Stimulated activated CD4-positive, alpha-beta T cell treated with anti-CD3 and anti-CD28 coated beads, Interleukin-4, amount 100 ng/mL, for 1 hour (primary cell): ENCODE results near the gene TDRD7.

ENCODE experiments used
- DNase-seq: peaks from one replicate; pipeline ENCODE4 v3.0.0-alpha.2; 2020

The TDRD7 gene, protein sequence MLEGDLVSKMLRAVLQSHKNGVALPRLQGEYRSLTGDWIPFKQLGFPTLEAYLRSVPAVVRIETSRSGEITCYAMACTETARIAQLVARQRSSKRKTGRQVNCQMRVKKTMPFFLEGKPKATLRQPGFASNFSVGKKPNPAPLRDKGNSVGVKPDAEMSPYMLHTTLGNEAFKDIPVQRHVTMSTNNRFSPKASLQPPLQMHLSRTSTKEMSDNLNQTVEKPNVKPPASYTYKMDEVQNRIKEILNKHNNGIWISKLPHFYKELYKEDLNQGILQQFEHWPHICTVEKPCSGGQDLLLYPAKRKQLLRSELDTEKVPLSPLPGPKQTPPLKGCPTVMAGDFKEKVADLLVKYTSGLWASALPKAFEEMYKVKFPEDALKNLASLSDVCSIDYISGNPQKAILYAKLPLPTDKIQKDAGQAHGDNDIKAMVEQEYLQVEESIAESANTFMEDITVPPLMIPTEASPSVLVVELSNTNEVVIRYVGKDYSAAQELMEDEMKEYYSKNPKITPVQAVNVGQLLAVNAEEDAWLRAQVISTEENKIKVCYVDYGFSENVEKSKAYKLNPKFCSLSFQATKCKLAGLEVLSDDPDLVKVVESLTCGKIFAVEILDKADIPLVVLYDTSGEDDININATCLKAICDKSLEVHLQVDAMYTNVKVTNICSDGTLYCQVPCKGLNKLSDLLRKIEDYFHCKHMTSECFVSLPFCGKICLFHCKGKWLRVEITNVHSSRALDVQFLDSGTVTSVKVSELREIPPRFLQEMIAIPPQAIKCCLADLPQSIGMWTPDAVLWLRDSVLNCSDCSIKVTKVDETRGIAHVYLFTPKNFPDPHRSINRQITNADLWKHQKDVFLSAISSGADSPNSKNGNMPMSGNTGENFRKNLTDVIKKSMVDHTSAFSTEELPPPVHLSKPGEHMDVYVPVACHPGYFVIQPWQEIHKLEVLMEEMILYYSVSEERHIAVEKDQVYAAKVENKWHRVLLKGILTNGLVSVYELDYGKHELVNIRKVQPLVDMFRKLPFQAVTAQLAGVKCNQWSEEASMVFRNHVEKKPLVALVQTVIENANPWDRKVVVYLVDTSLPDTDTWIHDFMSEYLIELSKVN

DNA sequence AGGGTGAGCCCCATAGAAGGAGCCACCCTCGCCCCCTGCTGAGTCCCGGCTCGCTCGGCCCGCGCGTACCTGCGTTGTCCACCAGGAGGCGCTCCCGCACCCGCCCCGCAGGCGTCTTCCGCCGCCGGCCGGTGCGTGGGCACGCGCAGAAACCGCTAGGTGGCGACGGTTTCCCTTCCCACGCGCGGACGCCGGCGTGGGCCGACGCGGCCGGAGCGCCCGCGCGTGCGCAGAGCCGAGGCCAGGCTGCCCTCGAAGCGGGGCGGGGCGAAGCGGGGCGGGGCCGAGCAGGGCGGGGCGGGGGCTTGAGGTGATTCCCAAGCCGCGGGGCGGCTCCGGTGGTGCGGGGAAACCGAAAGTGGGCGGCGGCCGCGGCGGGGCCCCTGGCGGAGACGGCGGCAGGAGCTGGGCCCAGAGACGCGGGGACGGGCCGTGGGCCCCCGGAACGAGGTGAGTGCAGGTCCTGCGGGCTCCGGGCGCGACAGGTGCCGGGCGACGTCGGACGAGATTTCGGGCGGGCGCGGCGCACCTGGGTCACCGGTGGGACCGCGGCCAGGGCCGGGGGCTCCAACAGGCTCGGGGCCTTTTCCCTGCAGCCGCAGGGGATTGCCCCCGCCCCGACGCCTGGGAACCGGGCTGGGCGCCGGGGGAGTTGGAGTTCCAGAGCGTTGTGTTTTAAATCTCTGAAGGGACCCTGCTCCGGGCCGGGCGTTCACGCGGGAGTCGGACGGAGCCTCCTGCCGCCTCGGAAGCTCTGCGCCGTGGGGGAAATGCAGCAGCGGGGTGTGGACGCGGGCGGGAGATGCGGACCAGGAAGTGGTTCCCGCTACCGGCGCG, at the start of gene TDRD7:
TDRD7 (plus strand) TSS at position 308 of the 837 bp plus-strand sequence. CDS start 16,370 bp downstream, outside the sequence.
- DNase-seq: peak; percentile 93

DNA sequence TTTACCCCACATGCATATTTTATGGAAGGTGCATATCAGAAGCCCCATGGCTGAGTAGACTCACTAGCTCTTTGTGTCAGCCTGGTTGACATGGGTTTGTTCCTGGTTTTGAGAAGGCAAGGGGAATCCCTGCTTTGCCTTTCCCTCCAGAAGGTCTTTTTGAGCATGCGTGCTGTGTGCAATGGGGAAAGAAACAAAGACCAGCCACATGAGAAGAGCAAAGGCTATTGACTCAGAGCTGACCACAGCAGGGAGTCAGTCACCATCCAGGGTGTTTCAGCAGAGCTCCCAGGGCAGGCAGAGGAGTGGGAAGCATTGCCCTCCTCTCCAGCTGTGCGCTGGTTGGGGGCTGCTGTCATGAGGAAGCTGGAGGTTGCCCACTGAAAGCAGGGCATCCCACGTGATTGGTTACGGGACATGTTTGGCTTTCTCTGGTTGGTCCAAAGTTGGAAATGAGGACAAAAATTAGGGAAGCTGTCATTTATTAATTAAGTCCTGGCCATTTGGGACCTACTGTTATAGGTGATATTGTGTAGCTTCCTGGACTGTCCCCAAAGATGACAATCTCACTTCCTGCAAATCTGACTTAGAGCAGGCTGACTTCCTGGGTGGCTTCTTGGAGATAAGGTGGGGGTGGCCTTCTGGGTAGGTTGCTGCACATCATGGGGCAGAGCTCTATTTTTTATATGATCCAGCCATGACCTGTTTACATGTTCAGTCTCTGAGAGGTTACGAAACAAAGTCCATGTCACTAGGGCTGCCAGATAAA, 48.9 kb upstream of the TDRD7 start:
- no peak for DNase-seq

DNA sequence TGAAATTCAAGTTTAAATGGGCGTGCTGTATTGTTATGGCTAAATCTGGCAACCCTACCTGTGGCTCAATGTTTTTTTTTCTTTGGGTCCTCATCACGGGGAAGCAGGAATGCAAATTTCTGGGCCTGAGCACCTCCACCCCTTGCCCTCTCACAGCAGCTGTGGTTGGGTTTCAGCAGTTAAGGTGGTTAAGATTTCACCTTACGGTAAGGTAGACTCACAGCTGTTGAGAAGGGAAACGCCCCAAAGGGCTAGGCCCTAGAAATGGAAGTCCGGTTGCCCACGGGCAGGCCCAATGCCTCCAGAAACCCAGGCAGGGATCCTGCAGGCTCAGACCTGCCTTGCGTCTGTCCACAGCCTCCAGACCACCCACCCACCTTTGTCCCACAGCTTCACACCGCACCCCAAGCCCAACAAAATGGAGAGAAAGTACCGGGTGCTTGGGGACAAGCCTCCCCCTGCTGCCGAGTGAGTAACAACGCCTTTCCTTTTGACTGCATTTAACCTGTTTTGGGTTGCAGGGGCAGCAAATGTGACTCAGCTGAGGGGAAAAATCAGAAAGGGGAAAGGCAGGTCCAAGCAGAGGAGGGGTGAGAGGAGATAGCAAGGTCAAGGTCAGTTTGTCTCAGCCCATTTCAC, 48.1 kb upstream of the TDRD7 start:
- no peak for DNase-seq

DNA sequence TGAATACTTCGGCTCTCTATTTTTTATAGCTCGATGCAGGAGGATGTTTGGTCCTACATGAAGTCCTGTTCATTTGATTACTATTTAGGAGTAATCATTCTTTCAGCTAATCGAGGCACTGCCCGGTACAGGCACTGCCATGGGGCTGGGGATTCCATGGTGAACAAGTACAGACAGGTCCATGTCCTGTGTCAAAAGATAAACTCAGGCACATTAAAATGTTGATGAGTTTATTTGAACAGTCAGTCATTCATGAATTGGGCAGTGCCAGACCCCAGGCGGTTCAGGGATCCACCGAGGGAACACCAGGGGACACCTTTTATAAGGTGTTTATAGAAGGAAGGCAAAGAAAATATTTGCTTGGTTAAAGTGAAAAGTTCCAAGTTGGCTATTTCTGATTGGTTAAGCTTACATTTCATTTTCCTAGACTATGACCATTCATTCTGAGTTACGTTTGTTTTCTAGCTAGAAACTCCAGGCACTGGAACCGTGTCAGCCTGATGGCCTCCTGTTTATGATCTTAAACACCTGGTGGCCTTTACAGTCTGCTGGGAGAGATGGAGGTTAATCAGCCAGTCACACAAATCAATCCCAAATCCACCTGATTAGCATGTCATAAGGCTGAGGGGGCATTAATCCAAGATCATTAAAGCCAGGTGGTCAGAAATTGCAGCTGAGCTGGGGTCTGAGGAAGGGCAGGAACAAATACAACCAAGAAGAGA, 47.0 kb upstream of the TDRD7 start:
- DNase-seq: no peak

DNA sequence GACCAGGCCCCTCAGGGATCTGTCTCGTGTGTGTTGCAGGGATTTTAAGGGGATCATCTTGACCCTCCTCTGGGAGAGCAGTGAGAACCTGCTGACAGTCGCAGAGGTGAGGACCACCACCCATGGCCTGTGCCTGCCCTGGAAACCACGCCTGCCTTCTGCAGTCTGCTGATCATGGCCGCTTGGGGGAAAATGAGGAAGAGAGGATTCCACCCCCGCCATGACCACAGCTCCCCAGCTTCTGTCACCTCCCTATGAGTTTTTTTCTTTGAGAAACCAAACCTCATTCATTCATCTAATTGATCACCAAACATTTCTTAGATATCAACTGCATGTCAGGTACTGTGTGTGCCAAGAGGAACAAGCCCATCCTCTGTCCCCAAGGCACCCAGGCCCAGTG, 46.3 kb upstream of the TDRD7 start:
- no peak for DNase-seq

DNA sequence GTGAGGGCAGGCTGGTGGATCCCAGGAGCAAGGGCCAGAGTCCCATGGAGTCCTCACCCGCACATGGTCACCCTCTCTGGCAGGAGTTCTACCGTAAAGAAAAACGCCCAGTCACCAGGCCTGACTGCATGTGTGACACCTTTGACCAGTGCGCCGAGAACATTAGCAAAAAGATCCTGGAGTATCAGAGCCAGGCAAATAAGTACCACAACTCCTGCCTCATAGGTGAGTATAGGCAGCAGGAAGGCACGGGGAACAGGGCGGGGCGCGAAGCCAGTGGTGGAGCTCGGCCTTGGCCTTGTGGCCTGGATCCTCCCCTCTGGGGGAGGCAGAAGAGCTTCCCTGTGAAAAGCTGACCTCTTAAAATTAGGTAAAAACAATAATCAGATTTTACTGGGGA, 45.4 kb upstream of the TDRD7 start:
- no peak for DNase-seq

DNA sequence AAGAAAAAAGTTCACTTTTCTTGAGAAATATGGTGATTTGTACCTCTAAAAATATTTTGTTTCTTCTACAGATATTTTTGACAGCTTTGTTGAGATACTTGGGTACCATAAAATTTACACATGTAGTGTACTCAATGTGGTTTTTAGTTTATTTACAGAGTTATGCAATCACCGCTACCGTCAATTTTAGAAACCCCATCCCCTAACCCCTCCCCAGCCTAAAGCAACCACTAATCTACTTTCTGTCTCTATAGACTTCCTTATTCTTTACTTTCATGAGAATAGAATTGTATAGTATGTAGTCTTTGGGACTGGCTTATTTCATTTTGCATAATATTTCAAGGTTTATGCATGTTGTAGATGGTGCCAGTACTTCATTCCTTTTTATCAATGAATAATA, 45.0 kb upstream of the TDRD7 start:
- no peak for DNase-seq

DNA sequence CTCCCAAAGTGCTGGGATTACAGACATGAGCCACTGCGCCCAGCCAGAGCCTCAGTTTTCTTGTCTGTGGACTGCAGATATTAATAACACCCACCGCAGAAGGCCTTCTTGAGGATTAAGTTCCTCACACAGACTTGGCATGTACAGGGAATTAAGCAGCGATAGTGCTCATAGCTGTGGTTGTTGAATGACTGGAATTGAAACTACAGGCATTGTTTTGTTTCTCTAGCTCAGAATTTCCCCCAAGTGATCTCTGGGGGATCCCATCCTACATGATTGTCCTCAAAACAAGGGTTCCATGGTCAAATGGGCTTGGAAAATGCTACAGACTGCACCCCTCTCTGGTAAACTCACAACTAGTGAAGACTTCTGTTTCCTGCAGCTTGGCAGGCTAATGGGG, 44.2 kb upstream of the TDRD7 start:
- DNase-seq: no peak

DNA sequence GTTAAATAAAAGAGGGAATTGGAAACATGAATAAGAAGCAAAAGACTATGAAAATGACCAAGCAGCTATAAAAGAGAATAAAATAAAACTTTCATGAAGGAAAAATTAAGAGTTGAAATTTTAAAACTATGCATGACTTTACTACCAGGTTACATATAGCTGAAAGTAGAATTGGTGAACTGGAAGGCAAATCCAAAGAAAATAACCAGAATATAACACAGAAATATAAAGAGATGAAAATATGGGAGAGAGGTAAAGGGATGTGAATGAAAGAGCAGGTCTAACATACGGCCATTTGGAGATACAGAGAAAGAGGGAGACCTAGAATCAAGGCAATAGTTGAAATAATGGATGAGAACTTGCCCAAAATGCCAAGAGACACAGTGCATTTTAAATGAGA, 42.9 kb upstream of the TDRD7 start:
- no peak for DNase-seq

DNA sequence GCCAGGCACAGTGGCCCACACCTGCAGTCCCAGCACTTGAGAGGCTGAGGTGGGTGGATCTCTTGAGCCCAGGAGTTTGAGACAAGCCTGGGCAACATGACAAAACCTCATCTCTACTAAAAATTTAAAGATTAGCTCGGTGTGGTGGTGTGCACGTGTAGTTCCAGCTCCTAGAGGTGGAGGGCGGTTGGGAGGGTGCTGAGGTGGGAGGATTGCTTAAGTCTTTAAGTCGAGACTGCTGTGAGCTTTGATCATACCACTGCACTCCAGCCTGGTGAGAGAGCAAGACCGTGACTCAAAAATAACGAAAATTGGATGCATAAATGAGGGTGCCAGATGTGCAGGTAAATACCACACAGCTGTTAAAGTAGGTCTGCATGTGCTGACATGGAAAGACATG, 39.3 kb upstream of the TDRD7 start:
- no peak for DNase-seq

DNA sequence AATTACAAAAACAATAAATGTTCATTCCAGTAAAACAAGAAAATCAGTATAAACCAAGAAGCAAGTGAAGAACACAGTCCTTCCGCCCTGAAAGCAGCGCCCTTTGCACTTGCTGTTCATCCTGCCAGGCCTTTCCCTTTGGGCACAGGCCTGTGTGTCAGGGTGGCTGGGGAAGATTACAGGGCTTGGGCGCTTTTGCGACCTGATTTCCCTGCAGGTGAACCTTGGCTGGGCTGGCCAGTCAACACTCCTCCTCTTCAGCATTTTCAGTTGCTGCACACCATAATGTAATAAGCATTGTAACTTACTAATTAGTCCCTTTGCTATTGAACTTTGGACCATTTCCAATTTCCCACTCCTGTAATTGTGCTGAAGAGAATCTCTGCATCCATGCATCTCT, 38.6 kb upstream of the TDRD7 start:
- no peak for DNase-seq

DNA sequence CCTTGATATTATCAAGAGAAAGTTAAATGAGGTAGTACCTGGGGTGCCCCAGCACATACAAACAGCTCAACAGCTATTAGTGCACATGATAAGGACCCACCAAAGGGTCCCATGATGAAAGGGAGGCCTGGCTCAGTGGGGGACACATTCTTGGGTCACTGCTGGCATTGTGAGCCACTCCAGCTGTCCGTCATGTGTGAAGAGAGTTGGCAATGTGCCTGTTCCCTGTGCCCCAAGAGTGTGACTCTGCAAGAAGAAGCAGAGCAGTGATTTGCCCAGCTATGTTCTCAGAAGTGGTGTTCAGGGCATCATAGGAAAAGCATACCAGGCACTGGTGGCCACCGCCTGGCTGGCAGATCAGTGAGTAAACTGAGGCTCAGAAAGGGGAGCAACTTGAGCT, 37.1 kb upstream of the TDRD7 start:
- no peak for DNase-seq

DNA sequence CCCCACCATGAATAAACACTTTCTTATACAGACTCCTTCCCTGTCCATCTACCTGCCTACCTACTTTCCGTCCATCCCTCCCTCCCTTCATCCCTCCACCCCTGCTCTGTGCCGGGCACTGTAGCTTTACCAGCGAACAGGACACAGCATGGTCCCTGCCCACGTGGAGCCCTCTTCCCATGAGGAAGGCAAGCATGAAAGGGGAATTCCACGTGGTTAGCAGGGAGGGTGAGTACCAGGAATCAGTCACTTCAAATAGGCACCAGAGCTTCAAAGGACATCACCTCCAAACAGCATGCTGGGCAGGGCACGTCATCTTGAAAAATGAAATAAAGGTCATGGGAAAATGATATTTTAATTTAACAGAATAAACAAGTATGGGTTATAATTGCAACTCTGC, 35.0 kb upstream of the TDRD7 start:
- no peak for DNase-seq

DNA sequence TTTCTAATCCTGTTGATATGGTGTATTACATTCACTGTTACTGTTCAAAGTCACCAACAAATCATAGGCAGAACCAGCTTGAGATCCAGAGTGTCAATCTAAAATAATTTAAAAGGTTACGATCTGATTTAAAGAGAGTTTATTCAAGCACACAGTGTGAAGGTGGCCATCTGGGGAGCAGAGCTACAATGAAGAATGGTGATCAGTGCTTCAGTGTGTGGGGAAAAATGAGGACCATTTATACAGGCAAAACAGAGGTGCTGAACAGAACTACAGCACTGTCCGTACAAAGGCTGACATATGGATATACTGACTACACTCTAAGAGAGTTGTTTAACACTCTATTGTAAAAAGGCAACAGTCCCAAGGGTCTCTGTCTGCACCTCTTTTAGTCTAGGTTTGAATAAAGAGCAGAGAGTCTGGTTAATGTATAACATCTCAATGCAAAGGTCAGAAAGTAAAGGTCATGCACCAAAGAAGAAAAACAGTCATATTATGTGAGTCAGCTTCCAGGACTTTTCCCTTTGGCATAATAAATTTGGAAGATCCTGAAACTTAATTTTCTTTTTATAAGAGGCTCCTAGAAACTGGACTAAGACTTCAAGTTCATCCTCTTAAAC, 29.7 kb upstream of the TDRD7 start:
- DNase-seq: no peak

DNA sequence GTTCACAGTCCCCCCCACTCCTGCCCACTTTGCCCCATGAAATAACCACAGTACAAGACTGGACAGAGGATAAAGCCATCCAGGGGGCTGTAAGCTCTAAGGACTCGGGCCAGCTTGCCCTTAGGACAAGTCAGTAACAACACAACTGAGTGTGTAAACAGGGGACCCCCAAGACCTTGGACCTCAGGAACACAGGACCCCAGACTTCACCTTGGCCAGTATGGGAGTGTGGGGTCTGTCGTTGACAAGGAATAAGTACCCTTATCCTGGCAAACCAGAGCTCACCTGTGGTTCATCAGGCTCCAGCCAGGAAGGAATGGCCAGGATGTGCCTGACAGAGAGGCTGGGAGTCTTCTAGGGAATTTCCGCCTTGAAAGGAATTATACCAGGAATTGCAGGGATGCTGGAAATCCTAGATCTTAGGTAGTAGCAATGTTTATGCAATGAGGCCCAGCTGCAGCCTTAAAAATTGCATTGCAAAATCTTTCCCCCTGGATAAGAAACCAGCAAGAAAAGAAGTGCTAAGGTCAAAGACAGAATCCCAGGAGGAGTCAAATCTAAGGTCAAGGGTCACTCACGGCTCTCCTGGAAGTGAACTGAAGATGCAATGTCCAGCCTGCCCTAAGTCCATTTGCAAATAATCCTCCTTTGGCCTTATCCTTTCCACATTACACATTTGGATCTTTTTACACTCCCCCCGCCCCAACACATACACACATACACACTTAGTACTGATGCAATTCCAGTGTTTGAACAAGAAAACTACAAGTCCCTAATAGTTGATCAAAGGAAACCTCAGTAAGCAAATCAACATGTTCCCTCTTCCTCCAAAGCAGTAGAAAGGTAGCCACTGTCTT, 27.3 kb upstream of the TDRD7 start:
- no peak for DNase-seq

DNA sequence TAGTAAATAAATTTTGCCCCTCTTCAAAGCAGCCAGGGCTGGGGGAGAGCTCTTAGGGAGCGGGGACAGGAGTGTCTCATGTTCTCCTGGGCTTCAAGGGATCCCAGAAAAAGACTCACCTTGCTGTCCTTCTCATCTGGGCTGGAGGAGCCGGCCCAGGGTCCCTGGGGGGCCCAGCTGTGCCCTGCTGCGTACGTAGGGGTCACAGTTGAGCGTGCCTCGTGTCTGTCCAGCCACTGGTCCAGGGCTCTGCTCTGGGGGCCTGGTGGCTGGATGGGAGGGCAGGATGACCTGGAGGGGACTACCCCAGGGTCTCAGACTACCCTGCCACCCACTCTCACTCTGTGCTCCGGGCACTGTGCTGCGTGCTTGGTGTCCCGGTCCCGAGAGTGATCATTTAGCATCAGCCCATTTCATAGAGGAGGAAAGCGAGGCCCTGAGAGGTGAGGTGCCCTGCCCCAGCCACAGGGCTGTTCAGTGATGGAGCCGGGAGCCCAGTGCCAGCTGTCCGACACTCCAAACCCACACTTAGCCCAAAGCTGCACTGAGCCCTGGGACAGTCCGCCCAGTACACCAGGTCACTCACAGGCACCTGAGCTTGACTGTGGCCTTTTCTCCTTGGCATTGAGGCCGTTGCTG, 26.2 kb upstream of the TDRD7 start:
- DNase-seq: no peak

DNA sequence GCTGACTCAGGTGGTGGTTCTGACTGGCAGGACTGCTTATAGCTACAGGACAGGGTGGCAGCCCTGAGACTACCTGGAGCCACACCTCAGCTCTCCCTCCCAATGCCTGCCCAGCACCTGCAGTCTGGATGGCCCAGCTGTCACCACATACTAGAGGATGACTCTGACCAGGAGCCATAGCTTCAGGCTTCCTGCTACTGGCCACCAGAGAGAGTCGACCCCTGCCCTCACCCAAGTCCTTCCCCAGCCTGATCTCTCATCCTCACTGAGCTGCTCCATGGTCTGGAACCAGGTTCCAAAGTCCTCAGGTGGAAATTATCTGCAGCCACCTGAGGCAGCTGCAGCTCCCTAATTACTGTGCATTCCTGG, 25.6 kb upstream of the TDRD7 start:
- no peak for DNase-seq

DNA sequence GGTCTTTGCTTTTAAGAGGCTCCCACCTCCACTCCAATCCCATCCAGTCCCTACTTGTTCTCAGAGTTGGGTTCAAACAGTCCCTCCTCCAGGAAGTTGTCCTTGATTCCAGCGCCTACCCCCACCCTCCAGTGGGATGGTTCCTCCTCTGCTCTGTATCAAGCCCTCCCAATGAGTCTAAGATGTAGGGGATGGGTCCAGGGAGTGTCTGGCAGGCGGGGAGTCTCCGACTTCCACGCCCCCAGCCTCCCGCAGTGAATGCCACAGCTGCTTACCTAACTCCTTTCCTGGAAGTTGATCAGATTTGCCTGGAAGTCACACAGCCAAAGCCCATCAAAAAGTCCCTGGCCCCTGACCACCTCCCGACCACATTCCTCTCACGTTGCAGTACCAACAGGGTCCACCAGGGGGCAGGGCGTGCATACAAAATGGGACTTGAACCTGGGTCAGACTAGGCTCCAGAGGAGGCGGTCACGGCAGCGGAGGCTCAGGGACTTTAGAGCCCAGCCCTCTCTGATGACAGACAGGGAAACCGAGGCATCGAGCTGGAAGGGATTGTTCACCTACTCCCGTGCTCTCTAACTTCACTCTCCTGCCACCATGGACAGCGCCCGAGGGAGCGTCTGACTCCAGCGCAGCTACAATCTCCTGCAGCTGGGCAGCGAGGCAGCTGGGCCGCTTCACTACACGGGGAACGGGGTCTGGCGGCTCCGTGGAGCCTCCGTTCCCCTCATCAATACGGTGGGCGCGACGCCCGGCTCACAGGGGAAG, 25.0 kb upstream of the TDRD7 start:
- DNase-seq: peak; percentile 73
